A673 (cell line): ENCODE measurements around the gene HIPK1. TPM values are rescaled to one million over a fixed set of nuclear protein-coding genes. Genes with fewer than 3 reads are reported as not detected.

ENCODE experiments used
- Bru-seq: library from RNA; stranded (reverse); fragments of 400-500 nt; gene quantifications from one replicate; lab custom pipeline; 2021; lab: Mats Ljungman, UMichigan
- BruChase-seq, 2 experiments: library from RNA; stranded (reverse); fragments of 400-500 nt; gene quantifications; one replicate each; lab custom pipeline; 2021; lab: Mats Ljungman, UMichigan
- BruUV-seq: library from RNA; stranded (reverse); fragments of 400-500 nt; replicated peaks from 2 replicates; lab custom pipeline; 2021; lab: Mats Ljungman, UMichigan
- CTCF ChIA-PET: fragments of 300-600 bp; sonication (Branson Sonifier 250); formaldehyde crosslinking; loops from one replicate; lab custom pipeline; 2022; ENCODE audit warnings: antibody characterized with exemption; lab: Charles Lee
- POLR2A ChIA-PET: fragments of 300-600 bp; sonication (Branson Sonifier 250); formaldehyde crosslinking; loops from one replicate; lab custom pipeline; 2022; ENCODE audit warnings: antibody characterized with exemption; ENCODE audit not compliant: low non-redundant PET; lab: Charles Lee
- DNase-seq: peaks from one replicate; pipeline ENCODE4 v3.0.0-alpha.2; 2015; ENCODE audit warnings: low spot score
- H3K27ac ChIP-seq: fragments of 200-600 bp; sonication (generic); 2 replicates; pipeline ENCODE4 v1.5.1; 2016; ENCODE audit warnings: mixed run types, low read depth, mild to moderate bottlenecking, mixed read lengths, antibody characterized with exemption, low read length; ENCODE audit not compliant: poor library complexity, severe bottlenecking
- H3K27me3 ChIP-seq: fragments of 200-600 bp; sonication (generic); replicated peaks from 2 replicates; pipeline ENCODE4 v1.6.1; 2017; ENCODE audit warnings: mixed run types, low read depth, mild to moderate bottlenecking, mixed read lengths, antibody characterized with exemption, low read length; ENCODE audit not compliant: insufficient read depth, poor library complexity
- H3K36me3 ChIP-seq: fragments of 200-600 bp; sonication (generic); 2 replicates; pipeline ENCODE4 v1.6.1; 2016; ENCODE audit warnings: mixed run types, mild to moderate bottlenecking, mixed read lengths, antibody characterized with exemption, low read length; ENCODE audit not compliant: insufficient read depth, poor library complexity, severe bottlenecking
- H3K4me1 ChIP-seq: fragments of 200-600 bp; sonication (generic); 2 replicates; pipeline ENCODE4 v1.6.1; 2017; ENCODE audit warnings: mixed run types, mild to moderate bottlenecking, mixed read lengths, antibody characterized with exemption, low read length; ENCODE audit not compliant: insufficient read depth, poor library complexity, severe bottlenecking
- H3K4me3 ChIP-seq: fragments of 200-600 bp; sonication (generic); 2 replicates; pipeline ENCODE4 v1.5.1; 2016; ENCODE audit warnings: low read depth, mixed run types, mild to moderate bottlenecking, mixed read lengths, low read length; ENCODE audit not compliant: poor library complexity, severe bottlenecking
- H3K9me3 ChIP-seq: fragments of 200-600 bp; sonication (generic); 2 replicates; pipeline ENCODE4 v1.6.1; 2016; ENCODE audit warnings: mixed run types, low read depth, mild to moderate bottlenecking, mixed read lengths, antibody characterized with exemption, low read length; ENCODE audit not compliant: poor library complexity, severe bottlenecking
- EZH2 ChIP-seq: fragments of 200-600 bp; sonication (generic); IDR thresholded peaks from 2 replicates; pipeline ENCODE4 v1.6.1; 2017; ENCODE audit warnings: borderline replicate concordance, low read depth, mild to moderate bottlenecking, mixed read lengths, antibody characterized with exemption, low read length; ENCODE audit not compliant: poor library complexity, severe bottlenecking
- intact Hi-C: fragments of 100-400 bp; cut with micrococcal nuclease; formaldehyde crosslinking; loops from one replicate; pipeline ENCODE4 v1.10.0; 2022; ENCODE audit not compliant: unreplicated experiment
- long read RNA-seq: library from polyadenylated mRNA; stranded (forward); transcript quantifications from one replicate; pipeline ENCODE4 v2.0.0, GENCODE V29; 2022
- total RNA-seq: library from RNA; stranded (reverse); gene quantifications from 2 replicates; pipeline ENCODE4 v1.2.3, GENCODE V29; 2021
- TF ChIP-seq, protein P1 (sequence below): fragments of 300-800, 200-600 bp; sonication (generic); conservative IDR thresholded peaks from 2 replicates; pipeline ENCODE4 v1.5.1; 2017; ENCODE audit warnings: low read depth, mild to moderate bottlenecking, antibody characterized with exemption, low read length, moderate library complexity, mixed read lengths

HIPK1 gene
- total RNA-seq (71.8 and 81.3 TPM in 2 replicates), Bru-seq, nascent RNA (percentile 92 among the genes with signal in this experiment), BruChase-seq, experiment 1, labeled RNA remaining after a 2-hour chase (percentile 96 among the genes with signal in this experiment), BruChase-seq, experiment 2, labeled RNA remaining after a 6-hour chase (percentile 96 among the genes with signal in this experiment)
- long read RNA-seq, full-length matches to known transcripts: 1 of 41 reads
- long read RNA-seq, partial matches to known transcripts: 37 of 41 reads
- long read RNA-seq, other reads (novel, unspliced or antisense): 3 of 41 reads

DNA sequence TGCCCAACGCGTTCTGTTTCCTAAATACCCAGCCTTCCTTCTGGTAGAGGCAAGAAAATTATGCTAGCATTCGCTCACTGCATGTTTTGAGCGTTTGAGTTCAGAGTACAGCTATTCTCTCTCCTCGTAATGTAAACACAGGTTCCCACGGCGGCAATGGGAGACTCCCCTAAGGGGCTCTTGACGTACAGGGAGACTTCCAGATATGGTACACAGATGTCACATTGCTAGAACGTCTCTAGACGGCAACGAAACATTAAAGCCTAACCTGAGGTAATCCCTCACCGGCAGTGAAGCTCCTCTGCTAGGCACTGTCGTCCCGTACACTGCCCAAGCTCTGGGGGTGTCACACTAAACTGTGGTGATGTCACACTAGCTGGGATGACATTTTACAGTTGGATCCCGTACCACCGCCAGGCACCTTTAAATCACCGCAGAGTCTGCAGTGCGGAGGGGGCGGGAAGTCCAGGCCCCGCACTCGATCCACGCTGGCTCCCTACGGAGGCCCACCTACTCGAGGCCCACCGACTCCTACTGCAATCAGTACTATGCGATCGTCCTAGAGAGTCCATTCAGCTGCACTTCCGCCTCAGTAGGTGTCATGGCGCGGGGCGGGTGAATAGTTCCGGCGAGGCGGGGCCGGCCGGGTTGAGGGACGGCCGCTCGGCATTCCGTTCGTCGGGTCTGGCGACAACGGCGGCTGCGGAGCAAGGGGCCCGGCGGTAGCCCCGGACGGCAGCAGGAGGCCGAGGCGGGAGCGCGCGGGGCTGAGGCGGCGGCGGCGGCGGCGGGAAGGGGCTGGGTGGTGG, at the start of gene HIPK1:
TSS of gene HIPK1 (plus strand) at position 384 of the 809 bp plus-strand sequence.
- ChIA-PET POLR2A (interaction anchor here (0.8 kb wide), 1 partner anchor 788 kb away, joined by 3 read pairs; no protein-coding TSS in a partner anchor), CTCF (interaction anchor here (1.8 kb wide), 1 partner anchor 25 kb away, joined by 6 read pairs; the partner anchor contains the start of gene AP4B1)
- Histone ChIP-seq H3K9me3 (no peaks in the 10 kb centered on the region), H3K27me3 (no peaks in the 10 kb centered on the region), H3K4me1 (peaks cover 22% of the 10 kb centered on the region), H3K36me3 (no peaks in the 10 kb centered on the region), H3K4me3 (peak within 1 kb of the TSS; percentile 96), H3K27ac (peak within 1 kb of the TSS; percentile 86)
- TSS peak; percentile 84 for BruUV-seq
- DNase-seq: peak; percentile 95
- TF ChIP-seq, protein P1, sequence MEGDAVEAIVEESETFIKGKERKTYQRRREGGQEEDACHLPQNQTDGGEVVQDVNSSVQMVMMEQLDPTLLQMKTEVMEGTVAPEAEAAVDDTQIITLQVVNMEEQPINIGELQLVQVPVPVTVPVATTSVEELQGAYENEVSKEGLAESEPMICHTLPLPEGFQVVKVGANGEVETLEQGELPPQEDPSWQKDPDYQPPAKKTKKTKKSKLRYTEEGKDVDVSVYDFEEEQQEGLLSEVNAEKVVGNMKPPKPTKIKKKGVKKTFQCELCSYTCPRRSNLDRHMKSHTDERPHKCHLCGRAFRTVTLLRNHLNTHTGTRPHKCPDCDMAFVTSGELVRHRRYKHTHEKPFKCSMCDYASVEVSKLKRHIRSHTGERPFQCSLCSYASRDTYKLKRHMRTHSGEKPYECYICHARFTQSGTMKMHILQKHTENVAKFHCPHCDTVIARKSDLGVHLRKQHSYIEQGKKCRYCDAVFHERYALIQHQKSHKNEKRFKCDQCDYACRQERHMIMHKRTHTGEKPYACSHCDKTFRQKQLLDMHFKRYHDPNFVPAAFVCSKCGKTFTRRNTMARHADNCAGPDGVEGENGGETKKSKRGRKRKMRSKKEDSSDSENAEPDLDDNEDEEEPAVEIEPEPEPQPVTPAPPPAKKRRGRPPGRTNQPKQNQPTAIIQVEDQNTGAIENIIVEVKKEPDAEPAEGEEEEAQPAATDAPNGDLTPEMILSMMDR: no peak
- no peak for TF ChIP-seq EZH2
- intact Hi-C loops: loop anchor here (1.0 kb wide), 1 partner anchor 24 kb away; the partner anchor contains the start of gene DCLRE1B

DNA sequence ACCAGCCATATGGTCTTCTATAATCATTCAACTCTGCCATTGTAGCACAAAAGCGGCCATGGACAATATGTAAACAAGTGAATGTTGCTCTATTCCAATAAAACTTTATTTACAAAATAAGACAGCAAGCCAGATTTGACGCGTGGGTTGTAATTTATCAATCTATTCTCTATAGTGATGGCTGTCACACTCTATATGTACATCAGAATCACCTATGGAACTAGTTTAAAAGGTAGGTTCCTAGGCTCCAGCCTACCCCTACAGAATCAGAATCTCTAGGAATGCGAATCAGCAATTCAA, 49.4 kb upstream of the HIPK1 start:
- Histone ChIP-seq H3K4me1 (no peaks in the 10 kb centered on the region), H3K27ac (no peak overlapping the region), H3K9me3 (no peaks in the 10 kb centered on the region), H3K27me3 (no peaks in the 10 kb centered on the region), H3K4me3 (no peak overlapping the region), H3K36me3 (no peaks in the 10 kb centered on the region)
- TF ChIP-seq EZH2: no peak
- TF ChIP-seq, protein P1: no peak
- ChIA-PET POLR2A (no interaction called here), CTCF (no interaction called here)
- BruUV-seq: no TSS peak
- DNase-seq: no peak
- intact Hi-C loops: no loop called here

DNA sequence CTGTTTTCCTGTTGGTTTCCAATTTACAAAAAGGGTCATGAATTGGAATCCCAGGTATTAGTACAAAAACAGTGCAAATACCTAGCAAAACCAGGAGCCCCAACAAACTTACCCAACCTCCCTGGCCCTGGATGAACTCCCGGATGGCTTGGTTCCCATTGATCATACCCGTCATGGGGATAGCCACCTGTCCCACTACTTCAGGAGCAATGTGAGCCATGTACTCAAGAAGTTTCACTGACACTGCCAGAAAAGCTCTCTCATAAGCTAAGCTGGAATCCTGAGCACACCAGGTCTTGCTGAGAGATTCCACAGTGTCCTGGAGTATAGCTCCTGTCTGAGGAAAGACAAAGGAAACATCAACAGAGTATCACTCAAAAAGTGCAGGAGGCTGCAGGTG, 47.5 kb upstream of the HIPK1 start:
- no peaks in the 10 kb centered on the region for H3K36me3 ChIP-seq
- no peaks in the 10 kb centered on the region for H3K27me3 ChIP-seq
- no peak overlapping the region for H3K4me3 ChIP-seq
- ChIA-PET CTCF (no interaction called here), POLR2A (no interaction called here)
- DNase-seq: no peak
- BruUV-seq: no TSS peak
- intact Hi-C loops: no loop called here
- no peaks in the 10 kb centered on the region for H3K9me3 ChIP-seq
- TF ChIP-seq EZH2: no peak
- TF ChIP-seq, protein P1: no peak
- no peaks in the 10 kb centered on the region for H3K4me1 ChIP-seq
- H3K27ac ChIP-seq: no peak overlapping the region
